ENCODE data around the gene PGAP3.

Gene PGAP3

GRCh38 chr17:39639043-39639442 is 48.8 kb downstream of the PGAP3 start:
- DNase-seq (ENCODE audit: low read depth), result no peak
- TF ChIP-seq MYC (IDR thresholded peaks at IDR 0.05; ENCODE audit: low read depth, low read length) (no peak), MAX (IDR thresholded peaks at IDR 0.05; ENCODE audit: low read depth, low read length) (no peak), POLR2A (IDR thresholded peaks at IDR 0.05; ENCODE audit: extremely low read depth, insufficient read length) (no peak), CTCF (IDR thresholded peaks at IDR 0.05; ENCODE audit: low read depth, low read length) (no peak)
- H3K4me3 ChIP-seq (ENCODE audit: low read depth, low read length), result no peak overlapping the region

- no peak for TF ChIP-seq CTCF (IDR thresholded peaks at IDR 0.05; ENCODE audit: low read depth, low read length)
- no peak for TF ChIP-seq POLR2A (IDR thresholded peaks at IDR 0.05; ENCODE audit: extremely low read depth, insufficient read length)
- no peak for TF ChIP-seq MYC (IDR thresholded peaks at IDR 0.05; ENCODE audit: low read depth, low read length)
- no peak for TF ChIP-seq MAX (IDR thresholded peaks at IDR 0.05; ENCODE audit: low read depth, low read length)
- H3K4me3 ChIP-seq (ENCODE audit: low read depth, low read length), result peak overlapping the region; percentile 80
- DNase-seq (ENCODE audit: low read depth), result no peak
Measured at GRCh38 chr17:39638317-39638716, 49.5 kb downstream of the PGAP3 start.

- peak within 1 kb of the TSS; percentile 80 for H3K4me3 ChIP-seq (ENCODE audit: low read depth, low read length)
- DNase-seq (ENCODE audit: low read depth), result peak; percentile 95
- TF ChIP-seq MYC (IDR thresholded peaks at IDR 0.05; ENCODE audit: low read depth, low read length), result peak; percentile 75
- TF ChIP-seq MAX (IDR thresholded peaks at IDR 0.05; ENCODE audit: low read depth, low read length), result peak; percentile 66
- TF ChIP-seq CTCF (IDR thresholded peaks at IDR 0.05; ENCODE audit: low read depth, low read length), result no peak
- TF ChIP-seq POLR2A (IDR thresholded peaks at IDR 0.05; ENCODE audit: extremely low read depth, insufficient read length), result peak; percentile 69
Measured at GRCh38 chr17:39636927-39637736, 50.7 kb downstream of the PGAP3 start, which contains the start of gene STARD3. TSS of gene STARD3 (plus strand) at chr17:39637144. CDS start at chr17:39653532, 16,388 bp downstream.

- no peak for DNase-seq (ENCODE audit: low read depth)
- peak overlapping the region; percentile 80 for H3K4me3 ChIP-seq (ENCODE audit: low read depth, low read length)
- TF ChIP-seq MAX (IDR thresholded peaks at IDR 0.05; ENCODE audit: low read depth, low read length) (no peak), CTCF (IDR thresholded peaks at IDR 0.05; ENCODE audit: low read depth, low read length) (no peak), POLR2A (IDR thresholded peaks at IDR 0.05; ENCODE audit: extremely low read depth, insufficient read length) (no peak), MYC (IDR thresholded peaks at IDR 0.05; ENCODE audit: low read depth, low read length) (no peak)
Measured at GRCh38 chr17:39636587-39636926, 51.3 kb downstream of the PGAP3 start.

- TF ChIP-seq MAX (IDR thresholded peaks at IDR 0.05; ENCODE audit: low read depth, low read length), result no peak
- no peak for TF ChIP-seq POLR2A (IDR thresholded peaks at IDR 0.05; ENCODE audit: extremely low read depth, insufficient read length)
- no peak for TF ChIP-seq MYC (IDR thresholded peaks at IDR 0.05; ENCODE audit: low read depth, low read length)
- TF ChIP-seq CTCF (IDR thresholded peaks at IDR 0.05; ENCODE audit: low read depth, low read length), result no peak
- DNase-seq (ENCODE audit: low read depth), result peak; percentile 51
- no peak overlapping the region for H3K4me3 ChIP-seq (ENCODE audit: low read depth, low read length)
Measured at GRCh38 chr17:39635614-39636176, 52.2 kb downstream of the PGAP3 start.
